Epithelial cell of prostate (primary cell): ENCODE results near the gene FBXL13.

ENCODE experiments used
- DNase-seq: peaks from one replicate; pipeline ENCODE4 v3.0.0-alpha.2; 2011; ENCODE audit warnings: low read depth, low spot score
- H3K27ac ChIP-seq: fragments of 450-650 bp; 2 replicates; pipeline ENCODE4 v1.5.1; 2017; ENCODE audit warnings: mild to moderate bottlenecking

FBXL13 gene

DNA sequence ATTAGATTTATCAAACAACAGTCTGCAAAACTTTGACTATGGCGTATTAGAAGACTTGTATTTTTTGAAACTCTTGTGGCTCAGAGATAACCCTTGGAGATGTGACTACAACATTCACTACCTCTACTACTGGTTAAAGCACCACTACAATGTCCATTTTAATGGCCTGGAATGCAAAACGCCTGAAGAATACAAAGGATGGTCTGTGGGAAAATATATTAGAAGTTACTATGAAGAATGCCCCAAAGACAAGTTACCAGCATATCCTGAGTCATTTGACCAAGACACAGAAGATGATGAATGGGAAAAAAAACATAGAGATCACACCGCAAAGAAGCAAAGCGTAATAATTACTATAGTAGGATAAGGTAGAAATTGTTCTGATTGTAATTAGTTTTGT is 130.4 kb downstream of the FBXL13 start:
- DNase-seq: no peak
- H3K27ac ChIP-seq: no peak overlapping the region

DNA sequence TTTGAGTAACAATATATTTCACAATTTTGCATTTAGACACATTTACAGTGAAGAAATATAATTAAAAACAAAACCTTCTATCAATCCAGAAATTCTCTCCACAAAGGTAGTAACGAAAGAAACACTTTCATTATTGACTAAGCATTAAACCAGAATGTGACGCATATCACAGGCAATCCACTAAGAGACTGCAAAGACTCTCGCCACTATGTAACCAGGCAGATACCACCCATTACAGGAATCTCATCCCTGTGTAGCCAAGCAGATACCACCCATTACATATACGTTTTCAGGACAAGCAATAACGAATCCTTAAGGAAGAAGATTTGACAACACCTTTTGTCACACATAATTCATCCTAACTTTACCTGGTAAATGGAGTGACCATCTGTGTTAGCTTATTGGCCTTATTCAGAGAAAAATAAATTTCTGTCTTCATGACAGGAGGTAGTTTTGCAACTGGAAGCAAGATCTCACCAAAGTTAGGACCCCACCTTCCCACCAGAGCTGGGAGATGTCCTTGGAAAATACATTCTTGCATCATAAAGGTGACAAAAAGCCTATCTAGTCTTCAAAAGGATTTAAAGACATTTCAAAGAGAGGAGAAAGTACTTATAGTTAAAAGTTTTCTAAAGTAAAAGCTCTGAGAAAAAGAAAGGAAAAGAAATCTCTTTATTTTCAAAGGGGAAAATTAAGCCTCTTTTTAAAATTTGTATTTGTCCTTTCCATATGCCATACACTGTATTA is 131.0 kb downstream of the FBXL13 start:
- H3K27ac ChIP-seq: no peak overlapping the region
- DNase-seq: no peak

DNA sequence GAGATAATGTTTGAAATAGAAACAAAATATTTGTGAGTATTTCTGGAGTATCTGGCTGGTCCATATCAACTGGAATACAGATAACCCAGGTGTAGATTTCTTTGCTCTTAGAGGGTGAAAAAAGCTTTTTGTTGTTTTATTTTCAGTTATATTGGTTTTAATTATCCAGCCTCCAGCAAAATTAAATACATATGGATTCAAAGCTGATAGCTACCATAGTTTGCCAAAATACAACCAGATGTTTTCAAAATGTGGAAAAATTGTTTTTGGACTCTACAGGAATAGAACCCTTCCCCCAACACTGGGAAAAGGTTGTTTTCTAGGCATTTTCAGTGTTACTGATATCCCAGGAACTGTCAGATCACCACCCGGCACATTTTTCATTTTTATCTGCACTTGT is 131.7 kb downstream of the FBXL13 start:
- DNase-seq: no peak
- H3K27ac ChIP-seq: no peak overlapping the region

DNA sequence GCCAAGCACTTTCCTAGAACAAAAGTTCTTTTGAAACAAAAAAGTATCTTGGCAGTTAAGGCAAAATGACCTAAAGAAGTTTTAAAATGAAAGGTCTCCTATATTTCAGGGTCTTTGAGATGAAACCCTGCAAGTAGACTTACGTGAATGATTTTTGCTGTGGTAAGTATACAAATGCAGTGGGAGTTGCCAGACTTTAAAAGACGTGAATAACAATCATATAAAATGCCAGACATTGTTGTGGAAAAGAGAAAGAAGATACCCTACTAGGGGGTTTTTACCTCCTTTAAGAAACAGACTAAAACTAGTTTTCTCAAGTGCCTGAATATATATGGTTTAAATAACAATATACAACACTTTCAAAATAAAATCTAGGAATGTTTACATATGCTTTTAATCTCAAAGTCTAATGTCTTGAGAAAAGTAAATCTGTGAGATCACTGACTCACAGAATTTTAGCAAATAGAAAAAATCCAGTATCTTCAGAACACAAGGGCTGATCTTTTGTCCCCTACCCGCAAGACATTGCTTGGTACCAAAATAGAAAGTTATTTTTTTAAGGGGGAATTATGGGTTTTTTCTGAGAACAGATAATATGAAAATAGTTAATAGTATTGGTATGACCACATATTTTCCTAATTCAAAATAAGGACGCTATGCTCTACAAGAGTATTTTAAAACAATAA is 132.3 kb downstream of the FBXL13 start:
- no peak overlapping the region for H3K27ac ChIP-seq
- no peak for DNase-seq

DNA sequence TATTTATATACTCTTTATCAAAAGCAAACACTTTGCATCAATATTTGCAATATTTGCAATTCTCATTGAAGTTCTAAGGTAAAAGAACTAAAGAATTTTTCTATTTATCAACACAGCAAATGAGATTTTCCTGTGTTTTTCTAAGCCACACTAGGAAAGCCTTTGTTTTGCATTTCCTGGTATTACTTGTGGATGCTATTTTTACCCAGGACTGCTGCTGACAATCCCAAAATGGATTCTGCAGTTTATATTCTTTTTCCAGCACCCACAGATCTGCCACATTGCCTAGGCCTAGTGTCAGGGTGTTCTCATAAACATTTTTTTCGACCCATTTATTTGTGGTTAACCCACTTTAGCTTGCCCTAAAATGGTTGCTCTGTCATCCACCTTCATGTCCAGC is 135.9 kb downstream of the FBXL13 start:
- H3K27ac ChIP-seq: no peak overlapping the region
- DNase-seq: no peak

DNA sequence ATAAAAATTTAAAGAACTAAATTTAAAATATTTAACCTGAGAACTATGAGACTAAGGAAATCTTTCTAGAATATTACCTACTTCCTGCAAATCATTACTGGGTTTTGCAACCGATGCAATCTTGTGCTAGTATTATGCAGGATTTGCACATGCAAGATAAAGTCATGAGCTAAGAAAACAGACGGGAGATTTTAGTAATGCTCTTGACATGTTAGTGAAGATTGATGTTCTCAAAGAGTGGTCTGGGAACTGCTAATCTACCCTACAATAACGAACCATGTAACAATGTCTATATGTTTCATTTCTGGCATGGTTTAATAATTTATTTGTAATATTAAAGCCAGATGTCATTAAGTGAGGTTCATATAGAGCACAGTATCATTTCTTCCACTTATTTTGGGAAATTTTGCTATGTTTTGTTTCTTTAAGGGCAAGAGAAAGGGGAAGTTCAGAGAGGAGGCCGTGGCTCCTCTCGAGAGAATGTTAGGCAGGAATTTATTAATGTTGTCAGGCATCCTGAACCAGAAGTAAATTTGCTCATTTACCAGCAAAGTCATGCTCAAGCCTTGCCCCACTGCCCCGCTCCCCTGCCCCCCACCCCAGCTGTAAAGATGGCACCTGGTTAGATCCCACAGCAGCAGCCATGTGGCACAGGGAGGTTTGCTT is 139.0 kb downstream of the FBXL13 start:
- no peak overlapping the region for H3K27ac ChIP-seq
- no peak for DNase-seq

DNA sequence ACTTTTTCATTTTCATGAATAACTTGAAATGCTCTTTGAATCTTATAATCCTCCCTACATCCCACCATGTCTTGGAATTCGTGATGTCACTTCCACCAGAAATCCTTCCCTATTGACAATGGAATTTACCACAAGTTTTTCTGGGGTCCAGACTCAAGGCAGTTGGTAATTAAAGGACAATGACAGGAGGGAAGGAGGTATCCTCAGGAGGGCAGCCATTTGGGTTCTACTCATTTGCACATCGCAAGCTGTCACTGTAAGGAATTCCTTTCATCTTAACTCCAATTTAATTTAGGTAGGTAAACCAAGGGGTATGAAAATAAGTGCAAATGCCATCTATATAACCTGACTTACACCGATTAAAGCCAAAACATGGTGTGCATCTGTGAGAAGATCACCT is 139.9 kb downstream of the FBXL13 start:
- H3K27ac ChIP-seq: peak overlapping the region; percentile 59
- DNase-seq: no peak

DNA sequence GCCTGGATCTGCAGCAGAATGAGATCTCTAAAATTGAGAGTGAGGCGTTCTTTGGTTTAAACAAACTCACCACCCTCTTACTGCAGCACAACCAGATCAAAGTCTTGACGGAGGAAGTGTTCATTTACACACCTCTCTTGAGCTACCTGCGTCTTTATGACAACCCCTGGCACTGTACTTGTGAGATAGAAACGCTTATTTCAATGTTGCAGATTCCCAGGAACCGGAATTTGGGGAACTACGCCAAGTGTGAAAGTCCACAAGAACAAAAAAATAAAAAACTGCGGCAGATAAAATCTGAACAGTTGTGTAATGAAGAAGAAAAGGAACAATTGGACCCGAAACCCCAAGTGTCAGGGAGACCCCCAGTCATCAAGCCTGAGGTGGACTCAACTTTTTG is 140.4 kb downstream of the FBXL13 start:
- no peak for DNase-seq
- H3K27ac ChIP-seq: peak overlapping the region; percentile 59

DNA sequence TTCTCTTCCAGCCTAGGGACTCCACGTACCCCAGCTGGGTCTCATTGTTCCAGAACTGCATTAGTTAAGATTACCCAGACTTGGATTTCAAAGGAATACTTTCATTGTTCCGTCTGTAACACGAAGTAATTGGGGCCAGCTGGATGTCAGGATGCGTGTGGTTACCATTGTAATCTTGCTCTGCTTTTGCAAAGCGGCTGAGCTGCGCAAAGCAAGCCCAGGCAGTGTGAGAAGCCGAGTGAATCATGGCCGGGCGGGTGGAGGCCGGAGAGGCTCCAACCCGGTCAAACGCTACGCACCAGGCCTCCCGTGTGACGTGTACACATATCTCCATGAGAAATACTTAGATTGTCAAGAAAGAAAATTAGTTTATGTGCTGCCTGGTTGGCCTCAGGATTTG is 140.8 kb downstream of the FBXL13 start:
- DNase-seq: peak; percentile 31
- peak overlapping the region; percentile 59 for H3K27ac ChIP-seq

DNA sequence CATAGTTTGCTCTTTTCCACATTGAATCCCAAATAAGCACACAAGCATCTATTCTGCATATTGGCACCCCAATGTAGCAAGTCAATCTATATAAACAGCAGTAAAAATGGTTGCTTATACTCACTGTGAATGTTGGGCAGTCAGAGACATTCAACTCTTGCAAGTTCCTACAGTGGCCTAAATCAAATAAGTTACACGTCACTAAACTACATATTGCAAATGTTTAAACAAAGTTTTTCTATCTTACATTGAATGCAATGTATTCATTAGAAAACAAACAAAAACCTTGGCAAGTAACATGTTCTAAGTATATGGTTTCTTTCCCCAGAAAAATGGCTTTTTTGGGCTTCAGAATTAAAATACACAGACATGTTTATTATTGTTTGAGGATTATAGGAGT is 142.8 kb downstream of the FBXL13 start:
- H3K27ac ChIP-seq: no peak overlapping the region

DNA sequence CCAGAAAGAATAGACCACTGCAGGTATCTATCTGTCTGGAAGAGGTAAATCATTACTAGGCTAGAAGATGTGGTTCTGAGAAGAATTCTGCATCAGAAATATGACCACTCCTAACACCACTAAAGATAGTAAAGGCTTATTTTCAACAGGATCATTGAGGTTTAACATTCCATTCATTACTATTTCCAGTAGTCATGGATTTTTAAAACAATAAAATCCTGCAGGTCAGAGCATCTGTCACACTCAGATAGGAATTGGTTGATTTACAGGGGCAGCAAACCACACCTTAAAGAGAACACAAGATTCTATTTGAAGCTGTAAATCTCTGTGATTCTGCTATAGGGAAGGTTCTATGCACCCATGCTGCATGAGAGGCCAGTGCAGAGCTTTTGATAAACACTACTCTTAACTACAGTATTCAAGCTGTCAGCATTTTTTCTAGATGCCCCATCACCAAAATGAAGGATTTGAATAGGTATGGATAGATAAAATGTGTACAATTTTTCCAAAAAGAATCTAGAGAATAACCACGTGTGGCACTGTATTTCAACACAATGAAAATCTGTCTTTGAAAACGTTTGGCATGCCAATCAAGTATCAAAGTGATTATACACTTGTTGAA is 147.2 kb downstream of the FBXL13 start:
- H3K27ac ChIP-seq: no peak overlapping the region
- DNase-seq: no peak

More for the DNA sequence above, 142.8 kb downstream of the FBXL13 start:
- no peak for DNase-seq

DNA sequence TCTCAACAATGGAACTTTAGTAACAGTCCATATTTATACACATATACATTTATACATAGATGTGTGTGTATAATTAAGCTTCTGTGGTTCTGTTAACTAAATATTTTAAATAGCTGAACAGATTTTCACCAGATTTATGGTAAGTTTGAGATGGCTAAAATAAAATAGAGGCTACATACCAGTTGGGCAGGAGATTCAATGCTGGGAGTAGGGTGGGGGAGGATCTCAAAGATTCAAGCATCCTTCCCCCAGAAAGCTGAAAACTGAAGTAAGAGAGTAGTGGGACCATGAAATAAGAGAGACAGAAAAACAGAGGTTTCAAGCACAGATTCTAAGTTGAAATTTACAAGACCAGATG is 147.8 kb downstream of the FBXL13 start:
- no peak overlapping the region for H3K27ac ChIP-seq
- DNase-seq: no peak

DNA sequence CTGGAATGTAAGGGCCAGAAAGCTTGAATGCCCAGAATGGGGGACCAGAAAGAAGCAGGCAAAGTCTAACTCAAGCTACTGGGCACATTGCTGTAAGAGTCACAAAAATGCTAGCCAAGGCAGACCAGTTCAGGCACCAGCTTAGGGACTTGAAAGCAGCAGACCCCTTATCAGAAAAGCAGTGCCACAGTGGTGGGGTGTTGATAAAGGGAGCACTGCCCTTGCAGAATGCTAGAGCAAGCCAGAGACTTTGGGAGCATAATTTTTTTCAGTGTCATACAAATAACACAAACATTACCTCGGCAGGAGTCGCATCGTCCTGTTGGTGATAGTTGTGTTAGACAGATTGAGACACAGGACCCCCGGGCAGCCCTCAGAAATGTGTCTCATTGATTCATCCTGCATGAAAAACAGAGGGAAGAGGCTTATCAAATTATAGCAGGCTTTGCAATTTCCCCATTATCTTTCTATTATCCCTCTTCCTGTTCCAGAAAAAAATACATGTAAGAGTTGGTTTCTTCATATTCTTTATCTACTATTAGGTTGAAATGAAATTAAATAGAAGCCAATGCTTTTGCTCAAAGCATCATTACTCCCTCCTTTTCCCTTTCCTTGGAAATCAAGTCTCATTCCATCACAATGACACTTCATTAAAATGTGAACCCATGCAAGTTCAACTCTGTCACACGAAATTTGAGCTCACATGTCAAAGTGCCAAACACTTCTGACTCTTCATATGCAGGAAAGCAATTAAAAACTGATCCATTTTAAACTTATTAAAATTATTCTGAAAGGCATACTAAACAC is 148.4 kb downstream of the FBXL13 start:
- no peak overlapping the region for H3K27ac ChIP-seq
- DNase-seq: no peak

DNA sequence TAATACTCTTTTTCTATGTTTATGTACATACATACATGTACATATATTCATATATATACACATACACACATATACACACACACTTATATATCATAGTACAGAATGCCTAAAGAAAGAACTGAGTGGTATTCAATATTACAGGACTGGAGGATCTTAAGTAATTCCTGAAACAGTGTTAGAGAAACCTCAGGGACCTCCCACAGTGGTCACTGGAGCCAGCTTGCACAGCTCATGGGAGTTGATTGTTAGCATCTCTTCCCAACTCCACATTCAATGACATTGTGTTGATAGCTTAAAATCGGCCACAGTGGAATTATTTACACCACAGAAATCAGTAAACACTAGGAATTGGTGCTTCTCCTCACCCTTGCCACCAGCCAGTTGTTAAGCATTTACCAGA is 155.8 kb downstream of the FBXL13 start:
- DNase-seq: no peak
- H3K27ac ChIP-seq: no peak overlapping the region

DNA sequence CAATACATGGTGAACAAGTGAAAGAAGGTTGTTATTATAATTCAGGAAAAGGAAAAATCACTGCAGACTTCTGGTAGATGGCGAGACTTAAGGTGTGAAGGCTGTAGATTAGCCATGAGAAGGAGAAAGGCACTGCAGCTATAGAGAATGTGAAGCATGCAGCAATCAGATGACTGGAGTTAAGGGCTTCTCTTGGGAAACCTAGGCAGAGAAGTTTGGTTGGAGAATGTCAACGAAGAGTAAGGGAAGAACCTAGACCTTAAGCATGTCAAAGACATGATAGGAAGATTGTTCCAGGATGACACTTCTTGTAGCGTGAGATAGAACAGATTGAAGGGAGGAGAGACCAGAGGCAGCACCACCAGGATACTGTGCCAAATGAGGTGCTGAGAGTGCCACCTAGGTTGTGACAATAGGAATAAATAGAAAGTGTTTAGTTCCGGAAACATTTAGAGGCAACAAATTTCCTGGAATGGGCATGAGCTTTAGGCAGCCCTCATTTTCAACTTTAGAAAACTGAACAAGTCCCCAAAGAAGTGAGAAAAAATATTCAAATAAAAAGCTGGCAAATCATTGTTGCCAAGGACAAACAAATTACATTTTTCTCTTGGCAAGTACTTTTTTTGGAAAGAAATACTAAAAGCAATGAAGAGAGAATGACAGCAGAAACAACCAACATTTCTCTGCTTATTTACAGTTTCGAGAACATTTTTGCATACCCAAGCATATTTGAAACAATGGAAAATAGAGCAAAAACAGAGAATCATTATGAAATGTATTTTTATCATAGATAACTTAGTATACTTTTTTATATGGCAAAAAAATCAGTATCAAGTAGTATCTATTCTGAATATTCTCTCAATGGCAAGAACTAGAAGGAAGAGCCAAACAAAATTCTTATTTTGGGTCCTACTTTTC is 156.9 kb downstream of the FBXL13 start:
- H3K27ac ChIP-seq: no peak overlapping the region
- no peak for DNase-seq

DNA sequence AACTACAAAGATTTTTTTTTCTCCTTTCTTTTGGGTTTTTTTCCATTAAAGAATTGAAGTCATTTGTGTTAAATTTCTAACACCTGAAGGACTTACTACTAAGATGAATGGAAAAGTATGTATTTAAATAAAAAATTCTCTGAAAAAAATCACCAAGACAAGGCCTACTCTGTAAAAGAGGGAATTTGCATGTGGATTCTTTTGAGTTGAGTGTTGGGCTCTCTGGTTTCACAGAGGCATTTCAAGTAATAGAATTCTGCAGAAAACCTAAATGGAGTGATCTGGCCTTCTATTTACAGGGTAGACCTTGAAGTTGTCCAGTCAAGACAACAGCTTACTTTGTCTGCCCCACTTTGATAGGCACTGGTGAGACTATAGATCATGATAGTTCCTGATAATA is 157.7 kb downstream of the FBXL13 start:
- no peak overlapping the region for H3K27ac ChIP-seq

DNA sequence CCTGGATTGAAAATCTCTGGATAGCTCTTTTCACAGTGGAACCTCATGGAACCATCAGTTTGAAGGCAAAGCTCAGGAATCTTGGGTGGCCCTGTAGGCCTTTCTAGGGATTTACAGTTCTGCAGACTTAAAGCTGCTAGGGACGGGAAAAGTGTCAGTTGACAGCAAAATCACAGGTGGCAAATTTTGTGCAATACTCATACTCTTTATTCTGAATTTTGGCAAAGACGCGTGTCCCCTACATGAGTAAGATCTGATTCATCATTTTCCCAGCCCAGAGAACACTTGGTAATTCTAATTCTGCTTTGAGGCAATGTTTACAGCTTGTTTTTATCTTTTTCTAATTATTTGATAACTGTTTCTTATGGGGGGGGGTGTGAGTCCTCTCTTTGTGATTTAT is 158.2 kb downstream of the FBXL13 start:
- DNase-seq: no peak
- no peak overlapping the region for H3K27ac ChIP-seq

More for the DNA sequence above, 157.7 kb downstream of the FBXL13 start:
- no peak for DNase-seq

DNA sequence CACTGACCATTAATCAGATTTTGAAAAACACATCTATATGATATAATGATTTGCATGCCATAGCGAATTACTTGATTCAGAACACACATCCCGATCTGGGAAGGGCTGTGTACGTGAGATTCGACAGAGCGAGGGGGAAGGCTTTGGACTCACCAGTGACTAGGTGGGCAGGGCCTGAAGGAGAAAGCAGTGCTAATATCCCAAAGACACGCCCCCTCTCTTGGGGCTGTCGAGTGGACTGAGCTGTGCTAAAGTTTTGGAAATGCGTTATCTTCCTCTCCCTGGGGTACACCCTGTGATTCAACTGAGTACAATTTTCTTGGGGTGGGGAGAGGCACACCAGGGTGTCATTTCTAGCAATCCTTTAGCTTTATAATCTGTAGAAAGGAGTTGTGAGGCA is 160.0 kb downstream of the FBXL13 start:
- H3K27ac ChIP-seq: no peak overlapping the region
- no peak for DNase-seq

DNA sequence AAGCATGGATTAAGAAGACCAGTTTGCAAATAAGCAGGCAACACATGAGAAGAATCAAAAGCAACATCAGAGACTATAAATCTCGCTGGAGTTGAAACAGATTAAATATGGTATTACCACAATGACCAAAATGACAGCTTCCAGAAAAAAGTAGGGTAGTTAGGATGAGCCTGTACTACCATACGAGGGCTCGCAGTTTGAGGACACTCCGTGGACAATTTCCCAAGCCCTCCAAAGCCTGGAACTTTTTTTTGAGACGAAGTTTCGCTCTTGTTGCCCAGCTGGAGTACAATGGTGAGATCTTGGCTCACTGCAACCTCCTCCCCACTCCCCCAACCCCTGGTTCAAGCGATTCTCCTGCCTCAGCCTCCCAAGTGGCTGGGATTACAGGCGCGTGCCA is 160.8 kb downstream of the FBXL13 start:
- H3K27ac ChIP-seq: no peak overlapping the region
- DNase-seq: no peak
